ENCODE results near the gene HIF3A.
A peak's percentile ranks its signal among the peaks of the same experiment; 100 is the strongest.
"Not testable (repeated sequence)": the region's sequence is repeated elsewhere in the genome, so short reads cannot be mapped to it uniquely, and the experiment has no call there.

The HIF3A gene

GRCh38 chr19:46373491-46374359 lies 76.9 kb downstream of the HIF3A start:
- intact Hi-C loops (cut with DNase I): no loop called here
- peak in 21 of 42 donors; percentile 14 to 76 (median 37) for DNase-seq

GRCh38 chr19:46374536-46375475 lies 78.0 kb downstream of the HIF3A start:
- intact Hi-C loops (cut with DNase I): no loop called here

GRCh38 chr19:46375476-46376067 lies 78.7 kb downstream of the HIF3A start:
- intact Hi-C loops (cut with DNase I): not testable (repeated sequence)
- DNase-seq: peak in 5 of 42 donors; percentile 10 to 28 (median 18)

More at GRCh38 chr19:46374536-46375475, 78.0 kb downstream of the HIF3A start:
- peak in 5 of 42 donors; percentile 4 to 29 (median 10) for DNase-seq

- intact Hi-C loops (cut with DNase I): no loop called here
- peak in 5 of 42 donors; percentile 5 to 21 (median 18) for DNase-seq
These were observed 79.7 kb downstream of the HIF3A start for GRCh38 chr19:46376241-46377153.

DNA sequence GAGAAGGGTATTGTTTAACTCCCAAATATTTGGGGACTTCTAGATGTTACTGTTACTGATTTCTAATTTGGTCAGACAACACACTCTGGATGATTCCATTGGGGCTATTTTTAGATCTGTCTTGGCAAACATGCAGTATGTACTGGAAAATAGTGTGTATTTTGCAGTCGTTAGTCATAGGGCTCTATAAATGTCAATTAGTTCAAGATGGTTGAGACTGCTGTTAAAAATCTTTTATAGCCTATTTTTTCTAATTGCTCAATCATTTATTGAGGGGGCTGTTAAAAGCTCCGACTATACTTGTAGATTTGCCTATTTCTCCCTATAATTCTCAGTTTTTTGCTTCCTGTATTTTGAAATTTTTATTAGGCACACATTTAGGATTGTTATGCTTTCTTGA lies 81.4 kb downstream of the HIF3A start:
- intact Hi-C loops (cut with DNase I): no loop called here
- no peak for DNase-seq

DNA sequence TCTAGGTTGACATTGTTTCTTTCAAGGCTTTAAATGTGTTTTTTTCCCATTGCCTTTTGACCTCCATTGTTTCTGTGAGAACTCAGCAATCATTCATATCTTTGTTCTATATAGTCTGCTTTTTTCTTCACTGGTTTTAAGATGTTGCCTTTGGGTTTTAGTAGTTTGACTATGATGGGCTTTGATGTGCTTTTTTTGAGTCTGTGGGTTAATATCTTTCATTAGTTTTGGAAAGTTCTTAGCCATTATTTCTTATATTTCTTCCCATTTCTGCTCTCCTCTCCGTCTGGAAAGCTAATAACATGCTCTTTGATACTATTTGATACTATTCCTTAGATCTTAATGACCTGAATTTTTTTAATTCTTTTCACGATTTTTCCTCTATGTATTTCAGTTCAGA lies 83.8 kb downstream of the HIF3A start:
- intact Hi-C loops (cut with DNase I): no loop called here
- DNase-seq: no peak

- intact Hi-C loops (cut with DNase I): no loop called here
- DNase-seq: peak in 2 of 42 donors; percentile 12 to 24
These were observed 84.5 kb downstream of the HIF3A start for GRCh38 chr19:46381346-46381745.

DNA sequence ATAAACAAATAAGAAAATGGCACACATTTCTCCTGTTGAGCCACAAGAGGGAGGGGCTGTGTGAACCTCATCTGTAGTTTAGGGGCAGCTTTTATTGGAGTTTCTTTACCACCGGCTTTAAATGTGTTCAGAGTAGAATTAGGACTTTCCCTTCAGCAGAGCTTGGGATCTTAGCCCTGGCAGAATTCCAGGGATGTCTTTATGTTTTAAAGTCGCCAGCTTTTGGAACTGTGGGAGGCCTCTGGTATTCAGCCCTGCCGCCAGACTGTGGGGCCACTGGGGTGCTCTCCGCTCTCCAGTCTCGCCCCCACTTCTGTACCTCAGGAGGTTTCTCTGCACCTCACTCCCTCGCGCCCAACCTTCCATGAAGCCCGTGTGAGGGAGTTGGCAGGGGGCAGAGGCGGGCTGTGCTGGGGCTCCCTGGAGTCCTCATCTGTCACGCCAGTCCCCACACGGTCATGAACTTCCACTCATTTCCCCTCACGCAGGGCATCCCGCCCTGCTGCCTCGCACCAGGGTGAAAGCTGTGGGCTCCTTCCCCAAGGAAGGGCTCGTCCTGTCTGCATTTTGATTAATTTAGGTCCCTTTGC lies 85.0 kb downstream of the HIF3A start:
- intact Hi-C loops (cut with DNase I): no loop called here
- DNase-seq: peak in 4 of 42 donors; percentile 2 to 21 (median 6)

GRCh38 chr19:46383171-46383815 lies 86.5 kb downstream of the HIF3A start:
- intact Hi-C loops (cut with DNase I): no loop called here
- DNase-seq: peak in 2 of 42 donors; percentile 22 to 29

GRCh38 chr19:46383846-46384245 lies 87.0 kb downstream of the HIF3A start:
- peak in 5 of 42 donors; percentile 2 to 15 (median 3) for DNase-seq
- intact Hi-C loops (cut with DNase I): no loop called here

GRCh38 chr19:46384396-46384795 lies 87.6 kb downstream of the HIF3A start:
- DNase-seq: peak in 5 of 42 donors; percentile 5 to 30 (median 12)
- intact Hi-C loops (cut with DNase I): no loop called here

DNA sequence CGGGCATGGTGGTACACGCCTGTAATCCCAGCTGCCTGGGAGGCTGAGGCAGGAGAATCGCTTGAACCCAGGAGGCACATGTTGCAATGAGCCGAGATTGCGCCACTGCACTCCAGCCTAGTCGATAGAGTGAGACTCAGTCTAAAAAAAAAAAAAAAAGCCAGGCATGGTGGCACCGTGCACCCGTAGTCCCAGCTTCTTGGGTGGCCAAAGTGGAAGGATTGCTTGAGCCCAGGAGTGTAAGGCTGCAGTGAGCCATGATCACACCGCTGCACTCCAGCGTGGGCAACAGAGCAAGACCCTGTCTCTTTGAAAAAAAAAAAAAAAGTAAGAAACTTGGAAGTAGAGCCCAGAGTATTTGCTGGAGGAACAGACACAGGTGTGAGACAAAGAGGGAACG lies 88.8 kb downstream of the HIF3A start:
- intact Hi-C loops (cut with DNase I): no loop called here
- DNase-seq: peak in 3 of 42 donors; percentile 8 to 19 (median 14)

DNA sequence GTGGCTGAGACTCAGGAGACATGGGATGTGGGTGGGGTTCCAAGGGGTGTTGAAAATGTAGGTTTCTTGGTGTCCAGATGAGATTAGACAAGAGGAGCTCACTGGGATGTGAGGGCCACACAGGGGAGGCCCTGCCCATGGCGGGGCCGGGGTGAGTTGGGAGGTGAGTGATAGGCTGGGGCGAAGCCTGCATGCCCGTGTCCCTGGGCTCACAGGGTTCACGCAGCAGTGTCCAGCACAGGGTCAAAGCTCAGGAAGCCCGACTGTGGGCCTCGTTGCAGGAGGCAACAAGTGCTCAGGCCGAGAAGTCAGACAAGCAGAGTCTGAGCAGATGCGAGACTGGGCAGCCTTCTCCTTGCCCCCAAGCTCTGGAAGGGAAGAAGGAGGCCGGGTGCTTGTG lies 89.3 kb downstream of the HIF3A start:
- peak in 3 of 42 donors; percentile 9 to 23 (median 11) for DNase-seq
- intact Hi-C loops (cut with DNase I): no loop called here

DNA sequence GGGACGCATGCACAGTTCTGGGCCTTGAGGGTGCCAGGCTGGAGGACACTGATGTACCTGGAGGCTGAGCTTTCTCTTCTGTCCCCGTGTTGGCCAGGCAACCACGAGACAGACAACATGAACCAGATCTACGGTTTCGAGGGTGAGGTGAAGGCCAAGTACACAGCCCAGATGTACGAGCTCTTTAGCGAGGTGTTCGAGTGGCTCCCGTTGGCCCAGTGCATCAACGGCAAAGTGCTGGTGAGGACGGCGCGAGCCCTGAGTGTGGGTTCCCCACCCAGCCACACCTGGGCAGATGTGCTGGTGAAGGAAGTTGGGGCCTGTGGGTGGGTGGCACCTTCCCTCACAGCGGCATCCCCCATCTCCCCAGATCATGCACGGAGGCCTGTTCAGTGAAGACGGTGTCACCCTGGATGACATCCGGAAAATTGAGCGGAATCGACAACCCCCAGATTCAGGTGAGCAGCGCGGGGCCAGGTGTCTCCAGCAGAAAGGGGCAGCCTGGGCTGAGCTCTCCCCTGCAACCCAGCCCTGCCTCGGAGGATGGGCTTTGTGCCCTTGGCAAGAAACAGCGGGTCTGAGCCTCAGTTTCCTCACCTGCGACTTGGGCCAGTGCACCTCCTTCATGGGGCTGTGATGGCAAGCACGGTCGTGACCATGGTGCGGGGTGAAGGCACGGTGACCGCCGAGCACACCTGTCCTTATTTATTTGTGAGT lies 90.3 kb downstream of the HIF3A start:
- peak in 4 of 42 donors; percentile 3 to 26 (median 18) for DNase-seq
- intact Hi-C loops (cut with DNase I): no loop called here

- intact Hi-C loops (cut with DNase I): no loop called here
- DNase-seq: no peak
These were observed 90.9 kb downstream of the HIF3A start for GRCh38 chr19:46387713-46388130.

DNA sequence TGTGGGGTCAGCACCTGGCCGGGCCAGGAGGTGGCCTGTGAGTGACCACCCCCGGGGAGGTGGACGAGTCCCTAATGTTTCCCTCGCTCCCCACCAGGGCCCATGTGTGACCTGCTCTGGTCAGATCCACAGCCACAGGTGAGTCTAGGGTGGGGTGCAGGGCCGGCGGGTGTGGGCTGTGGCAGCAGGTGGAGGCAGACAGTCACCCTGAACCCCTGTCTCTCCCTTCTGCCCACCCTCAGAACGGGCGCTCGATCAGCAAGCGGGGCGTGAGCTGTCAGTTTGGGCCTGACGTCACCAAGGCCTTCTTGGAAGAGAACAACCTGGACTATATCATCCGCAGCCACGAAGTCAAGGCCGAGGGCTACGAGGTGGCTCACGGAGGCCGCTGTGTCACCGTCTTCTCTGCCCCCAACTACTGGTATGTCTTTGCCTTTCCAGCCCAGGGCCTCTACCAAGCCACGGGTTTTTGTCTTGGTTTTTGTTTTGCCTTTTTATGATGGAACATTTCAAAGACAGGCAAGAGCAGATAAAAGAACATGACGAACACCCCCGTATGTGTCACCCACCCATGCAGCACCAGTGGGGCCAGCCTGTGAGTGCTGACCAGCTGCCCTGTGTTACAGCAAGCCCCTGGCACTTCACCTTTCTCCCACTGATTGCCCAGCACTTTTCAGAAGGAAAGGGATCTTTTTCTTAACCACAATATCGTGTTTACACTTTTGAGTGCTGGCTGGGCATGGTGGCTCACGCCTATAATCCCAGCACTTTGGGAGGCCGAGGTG lies 91.7 kb downstream of the HIF3A start:
- DNase-seq: peak in 1 of 42 donors; percentile 8
- intact Hi-C loops (cut with DNase I): no loop called here
